ENCODE data around the gene TMEM14B.
"Not testable (repeated sequence)": the region's sequence is repeated elsewhere in the genome, so short reads cannot be mapped to it uniquely, and the experiment has no call there.

The TMEM14B gene

DNA sequence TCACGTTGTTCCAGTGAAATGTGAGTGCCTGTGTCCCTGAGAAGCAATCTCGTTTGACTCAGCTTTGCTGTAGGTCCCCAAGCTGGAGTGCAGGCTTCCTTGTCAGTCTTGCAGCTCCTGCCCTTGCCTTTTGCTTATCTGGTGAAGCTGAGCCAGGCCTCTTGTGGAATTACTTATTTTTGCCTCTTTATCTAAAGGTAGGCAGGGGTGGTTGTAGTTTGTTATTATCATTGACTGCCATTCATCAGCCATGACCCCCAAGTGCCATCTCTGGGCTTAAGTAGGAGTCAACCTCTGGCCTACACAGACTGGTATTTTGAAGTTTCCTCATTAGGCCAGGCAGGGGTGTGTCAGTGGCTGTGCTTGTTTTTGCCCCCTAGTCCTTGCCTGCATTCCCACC is 2.1 kb downstream of the TMEM14B start:
- Histone ChIP-seq H3K4me3 (replicated peaks; ENCODE audit: low read depth, low read length) (no peak overlapping the region), H3K27me3 (replicated peaks; ENCODE audit: control insufficient read depth, insufficient read depth, low read length) (no peaks in the 10 kb centered on the region), H3K36me3 (ENCODE audit: control insufficient read depth, insufficient read depth, low read length) (peaks cover 6% of the 10 kb centered on the region)
- no peak for DNase-seq (ENCODE audit: extremely low read depth, insufficient read length)
- TF ChIP-seq, protein P1, sequence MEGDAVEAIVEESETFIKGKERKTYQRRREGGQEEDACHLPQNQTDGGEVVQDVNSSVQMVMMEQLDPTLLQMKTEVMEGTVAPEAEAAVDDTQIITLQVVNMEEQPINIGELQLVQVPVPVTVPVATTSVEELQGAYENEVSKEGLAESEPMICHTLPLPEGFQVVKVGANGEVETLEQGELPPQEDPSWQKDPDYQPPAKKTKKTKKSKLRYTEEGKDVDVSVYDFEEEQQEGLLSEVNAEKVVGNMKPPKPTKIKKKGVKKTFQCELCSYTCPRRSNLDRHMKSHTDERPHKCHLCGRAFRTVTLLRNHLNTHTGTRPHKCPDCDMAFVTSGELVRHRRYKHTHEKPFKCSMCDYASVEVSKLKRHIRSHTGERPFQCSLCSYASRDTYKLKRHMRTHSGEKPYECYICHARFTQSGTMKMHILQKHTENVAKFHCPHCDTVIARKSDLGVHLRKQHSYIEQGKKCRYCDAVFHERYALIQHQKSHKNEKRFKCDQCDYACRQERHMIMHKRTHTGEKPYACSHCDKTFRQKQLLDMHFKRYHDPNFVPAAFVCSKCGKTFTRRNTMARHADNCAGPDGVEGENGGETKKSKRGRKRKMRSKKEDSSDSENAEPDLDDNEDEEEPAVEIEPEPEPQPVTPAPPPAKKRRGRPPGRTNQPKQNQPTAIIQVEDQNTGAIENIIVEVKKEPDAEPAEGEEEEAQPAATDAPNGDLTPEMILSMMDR (IDR thresholded peaks at IDR 0.05; ENCODE audit: insufficient read depth, low read length, poor library complexity, severe bottlenecking), result no peak

DNA sequence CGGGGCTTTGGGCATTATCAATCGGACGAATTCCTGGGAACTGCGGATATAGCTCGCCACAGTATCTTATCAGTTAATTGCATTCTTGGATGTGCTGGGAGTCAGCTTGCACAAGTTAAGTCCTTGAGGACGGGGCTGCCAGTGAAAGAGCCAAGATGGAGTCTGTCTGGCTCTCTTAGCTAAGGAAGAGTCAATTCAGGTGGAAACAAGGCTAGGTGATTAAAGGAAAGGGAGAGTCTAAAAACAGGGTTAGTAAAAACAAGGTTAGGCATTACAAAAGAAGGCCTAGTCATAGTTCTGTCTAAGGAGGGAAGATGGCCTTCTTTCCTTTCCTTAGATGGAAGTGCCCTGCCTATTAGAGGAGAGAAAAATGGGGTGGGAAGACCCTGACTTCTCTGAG is 3.0 kb downstream of the TMEM14B start:
- H3K36me3 ChIP-seq (ENCODE audit: control insufficient read depth, insufficient read depth, low read length); H3K4me3 ChIP-seq (replicated peaks; ENCODE audit: low read depth, low read length): not testable (repeated sequence)

DNA sequence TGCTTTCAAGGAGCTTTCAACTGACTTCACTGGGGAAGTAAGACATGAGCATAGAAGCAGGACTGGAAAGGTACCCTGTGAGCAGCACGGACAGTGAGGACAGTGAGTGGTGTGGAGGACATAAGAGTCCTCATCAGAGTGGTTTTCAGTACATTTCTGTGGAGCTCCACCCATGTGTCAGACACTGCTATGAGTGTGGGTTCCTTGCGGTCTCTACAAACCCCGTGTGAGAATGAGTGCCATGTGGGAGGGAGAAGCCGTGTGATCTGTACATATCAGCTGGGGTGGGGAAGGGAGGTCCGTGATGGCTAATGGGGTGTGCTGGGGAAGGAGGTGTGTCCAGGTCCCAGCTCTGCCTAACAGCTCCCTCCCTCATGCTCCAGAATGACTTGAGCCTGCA is 4.2 kb downstream of the TMEM14B start:
- H3K27me3 ChIP-seq (replicated peaks; ENCODE audit: control insufficient read depth, insufficient read depth, low read length); H3K4me3 ChIP-seq (replicated peaks; ENCODE audit: low read depth, low read length); H3K36me3 ChIP-seq (ENCODE audit: control insufficient read depth, insufficient read depth, low read length); DNase-seq (ENCODE audit: extremely low read depth, insufficient read length): not testable (repeated sequence)

More for the DNA sequence above, 3.0 kb downstream of the TMEM14B start:
- not testable (repeated sequence) for H3K27me3 ChIP-seq (replicated peaks; ENCODE audit: control insufficient read depth, insufficient read depth, low read length); DNase-seq (ENCODE audit: extremely low read depth, insufficient read length)

DNA sequence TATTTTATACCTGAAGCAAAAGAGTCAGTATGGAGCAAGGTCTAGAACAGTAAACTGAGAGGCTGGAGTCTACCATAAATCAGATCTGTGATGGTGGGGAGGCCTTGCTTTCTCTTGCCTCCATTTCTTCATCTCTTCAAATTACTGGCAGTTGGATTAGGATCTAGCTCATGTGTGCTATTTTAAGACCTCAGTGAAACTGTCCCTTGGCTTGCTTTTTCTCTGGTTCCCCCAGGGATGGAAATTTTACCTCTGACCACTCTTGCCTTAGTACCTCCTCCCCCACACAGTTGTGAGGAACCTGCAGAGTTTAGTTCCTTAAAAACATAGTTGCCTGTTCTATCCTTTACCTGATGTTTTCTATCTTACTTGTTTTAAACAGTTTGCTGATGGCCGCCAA is 8.5 kb downstream of the TMEM14B start:
- H3K4me3 ChIP-seq (replicated peaks; ENCODE audit: low read depth, low read length), result no peak overlapping the region
- H3K27me3 ChIP-seq (replicated peaks; ENCODE audit: control insufficient read depth, insufficient read depth, low read length), result no peaks in the 10 kb centered on the region
- DNase-seq (ENCODE audit: extremely low read depth, insufficient read length), result no peak
- H3K36me3 ChIP-seq (ENCODE audit: control insufficient read depth, insufficient read depth, low read length), result peaks cover 6% of the 10 kb centered on the region
- TF ChIP-seq, protein P1 (IDR thresholded peaks at IDR 0.05; ENCODE audit: insufficient read depth, low read length, poor library complexity, severe bottlenecking), result no peak

DNA sequence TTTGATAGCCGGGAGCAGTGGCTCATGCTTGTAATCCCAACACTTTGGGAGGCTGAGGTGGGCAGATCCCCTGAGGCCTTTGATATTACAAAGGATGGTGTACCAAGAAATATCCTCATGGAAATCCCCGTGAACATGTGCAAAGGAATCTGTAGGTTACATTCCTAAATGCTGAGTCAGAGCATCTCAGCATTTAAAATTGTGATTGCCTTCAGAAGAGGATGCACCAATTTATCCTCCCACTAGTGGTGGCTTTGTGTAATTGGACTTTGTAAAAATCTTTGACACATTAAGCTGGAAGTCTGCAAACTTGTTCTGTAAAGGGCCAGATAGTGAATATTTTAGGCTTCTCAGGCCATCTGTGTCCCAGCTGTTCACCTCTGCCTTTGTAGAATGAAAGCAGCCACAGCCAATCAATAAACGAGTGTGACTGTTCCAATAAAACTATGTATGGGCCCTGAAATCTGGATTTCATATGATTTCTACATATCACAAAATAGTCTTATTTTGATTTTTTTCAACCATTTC is 11.8 kb downstream of the TMEM14B start:
- TF ChIP-seq, protein P1 (IDR thresholded peaks at IDR 0.05; ENCODE audit: insufficient read depth, low read length, poor library complexity, severe bottlenecking), result peak; percentile 58
- Histone ChIP-seq H3K4me3 (replicated peaks; ENCODE audit: low read depth, low read length) (no peak overlapping the region), H3K36me3 (ENCODE audit: control insufficient read depth, insufficient read depth, low read length) (peaks cover 4% of the 10 kb centered on the region), H3K27me3 (replicated peaks; ENCODE audit: control insufficient read depth, insufficient read depth, low read length) (no peaks in the 10 kb centered on the region)
- DNase-seq (ENCODE audit: extremely low read depth, insufficient read length), result no peak

DNA sequence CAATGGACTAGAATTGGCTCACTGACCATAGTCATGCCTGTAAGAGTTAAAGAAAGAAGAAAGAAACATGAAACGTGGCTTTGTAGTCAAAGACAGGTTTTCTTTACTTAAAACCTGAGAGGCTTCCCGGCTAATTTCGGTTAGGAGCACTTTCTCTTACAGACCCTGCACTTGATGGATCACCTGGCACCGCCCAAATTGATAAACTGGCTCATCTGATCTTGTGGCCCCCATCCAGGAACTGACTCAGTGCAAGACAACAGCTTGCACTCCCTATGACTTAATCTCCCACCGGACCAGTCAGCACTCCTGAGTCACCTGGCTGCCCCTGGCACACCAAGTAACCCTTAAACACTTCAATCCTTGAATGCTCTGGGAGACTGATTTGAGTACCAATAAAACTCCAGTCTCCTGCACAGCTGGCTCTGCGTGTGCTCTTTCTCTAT is 12.3 kb downstream of the TMEM14B start:
- Histone ChIP-seq H3K4me3 (replicated peaks; ENCODE audit: low read depth, low read length) (no peak overlapping the region), H3K36me3 (ENCODE audit: control insufficient read depth, insufficient read depth, low read length) (peaks cover 2% of the 10 kb centered on the region), H3K27me3 (replicated peaks; ENCODE audit: control insufficient read depth, insufficient read depth, low read length) (no peaks in the 10 kb centered on the region)
- DNase-seq (ENCODE audit: extremely low read depth, insufficient read length), result no peak
- TF ChIP-seq, protein P1 (IDR thresholded peaks at IDR 0.05; ENCODE audit: insufficient read depth, low read length, poor library complexity, severe bottlenecking), result no peak

DNA sequence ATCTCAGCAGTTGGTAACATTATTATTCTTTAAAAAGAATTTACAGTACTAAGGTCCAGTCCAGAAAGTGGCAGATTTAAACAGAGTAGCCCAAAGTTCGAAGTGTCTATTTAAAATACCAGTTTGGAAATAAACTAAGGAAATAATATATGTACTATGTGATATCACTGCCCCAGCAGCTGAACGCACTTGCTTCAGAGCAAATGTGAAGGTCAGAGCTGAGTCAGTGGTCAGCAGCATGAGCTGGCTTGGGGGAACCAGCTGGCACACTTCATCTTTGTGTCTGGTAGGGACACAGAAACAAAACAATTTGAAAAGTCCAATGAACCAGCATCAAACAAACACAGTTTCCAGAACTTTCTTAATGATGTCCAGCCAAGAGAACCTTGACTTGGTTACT is 15.4 kb downstream of the TMEM14B start:
- DNase-seq (ENCODE audit: extremely low read depth, insufficient read length), result no peak
- H3K36me3 ChIP-seq (ENCODE audit: control insufficient read depth, insufficient read depth, low read length), result no peaks in the 10 kb centered on the region; the same call in none of the 2 replicates
- H3K27me3 ChIP-seq (replicated peaks; ENCODE audit: control insufficient read depth, insufficient read depth, low read length), result no peaks in the 10 kb centered on the region
- TF ChIP-seq, protein P1 (IDR thresholded peaks at IDR 0.05; ENCODE audit: insufficient read depth, low read length, poor library complexity, severe bottlenecking), result no peak
- H3K4me3 ChIP-seq (replicated peaks; ENCODE audit: low read depth, low read length), result no peak overlapping the region

All from GM06990 (cell line).